Spleen (tissue), 7 donors: ENCODE data around the gene SCRG1.

ENCODE experiments used
- POLR2A ChIP-seq, 3 donors: fragments of 450-650 bp; IDR thresholded peaks; one replicate each; pipeline ENCODE4 v1.5.1; 2017; ENCODE audit warnings: antibody characterized with exemption in 3 of 3, mild to moderate bottlenecking in 1 of 3
- POLR2AphosphoS5 ChIP-seq, 3 donors: sonication (generic); formaldehyde crosslinking; IDR thresholded peaks; one replicate each; pipeline ENCODE4 v1.5.1; 2017; ENCODE audit warnings: antibody characterized with exemption in 3 of 3
- TF ChIP-seq, protein P1 (sequence below), 11 experiments: fragments of 200-600 bp in 7 of 11; fragments of 450-650 bp in 4 of 11; sonication (generic) in 4 of 11; IDR thresholded peaks in 8 of 11; conservative IDR thresholded peaks in 3 of 11; 1 replicate in 7 of 11; 2 replicates in 4 of 11; pipeline versions ENCODE4 v1.4.0 to v1.8.0; 2016 to 2021; ENCODE audit warnings: antibody characterized with exemption in 11 of 11, inconsistent platforms in 4 of 11, mild to moderate bottlenecking in 1 of 11
- donor health status: DM: no; HTN: no; CAD: no; lungs with moderate emphysema.
- donor health status: DM: no; HTN: no; CAD: no.
- donor health status: DM: no; HTN: no; CAD: no.

DNA sequence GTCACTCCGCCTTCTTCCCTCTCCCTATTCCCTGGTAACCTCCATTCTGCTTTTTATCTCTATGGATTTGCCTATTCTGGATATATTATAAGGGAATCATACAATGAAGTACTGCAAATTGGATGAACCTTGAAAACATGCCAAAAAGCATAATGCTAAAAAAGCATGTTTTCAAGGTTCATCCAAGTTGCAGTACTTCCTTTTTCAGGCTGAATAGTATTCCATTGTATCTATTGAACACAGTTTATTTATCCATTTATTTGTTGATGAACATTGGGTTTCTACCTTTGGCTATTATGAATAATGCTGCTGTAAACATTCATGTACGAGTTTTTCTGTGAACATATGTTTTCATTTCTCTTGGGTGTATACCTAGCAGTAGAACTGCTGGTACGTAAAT, 19.0 kb downstream of the SCRG1 start:
- TF ChIP-seq, protein P1, sequence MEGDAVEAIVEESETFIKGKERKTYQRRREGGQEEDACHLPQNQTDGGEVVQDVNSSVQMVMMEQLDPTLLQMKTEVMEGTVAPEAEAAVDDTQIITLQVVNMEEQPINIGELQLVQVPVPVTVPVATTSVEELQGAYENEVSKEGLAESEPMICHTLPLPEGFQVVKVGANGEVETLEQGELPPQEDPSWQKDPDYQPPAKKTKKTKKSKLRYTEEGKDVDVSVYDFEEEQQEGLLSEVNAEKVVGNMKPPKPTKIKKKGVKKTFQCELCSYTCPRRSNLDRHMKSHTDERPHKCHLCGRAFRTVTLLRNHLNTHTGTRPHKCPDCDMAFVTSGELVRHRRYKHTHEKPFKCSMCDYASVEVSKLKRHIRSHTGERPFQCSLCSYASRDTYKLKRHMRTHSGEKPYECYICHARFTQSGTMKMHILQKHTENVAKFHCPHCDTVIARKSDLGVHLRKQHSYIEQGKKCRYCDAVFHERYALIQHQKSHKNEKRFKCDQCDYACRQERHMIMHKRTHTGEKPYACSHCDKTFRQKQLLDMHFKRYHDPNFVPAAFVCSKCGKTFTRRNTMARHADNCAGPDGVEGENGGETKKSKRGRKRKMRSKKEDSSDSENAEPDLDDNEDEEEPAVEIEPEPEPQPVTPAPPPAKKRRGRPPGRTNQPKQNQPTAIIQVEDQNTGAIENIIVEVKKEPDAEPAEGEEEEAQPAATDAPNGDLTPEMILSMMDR (IDR thresholded peaks at IDR 0.05 in 8 of 11, conservative IDR thresholded peaks at IDR 0.05 in 3 of 11), result no peak
- TF ChIP-seq POLR2A (IDR thresholded peaks at IDR 0.05), result no peak
- no peak for TF ChIP-seq POLR2AphosphoS5 (IDR thresholded peaks at IDR 0.05)
